GM12801 (cell line): Measurements from ENCODE around the gene NEDD4L.

ENCODE experiments used
- CTCF ChIP-seq: IDR thresholded peaks from one replicate; pipeline ENCODE4 v1.5.1; 2011; ENCODE audit warnings: control low read depth; ENCODE audit not compliant: insufficient read length; ENCODE audit errors: extremely low read depth

NEDD4L gene

DNA sequence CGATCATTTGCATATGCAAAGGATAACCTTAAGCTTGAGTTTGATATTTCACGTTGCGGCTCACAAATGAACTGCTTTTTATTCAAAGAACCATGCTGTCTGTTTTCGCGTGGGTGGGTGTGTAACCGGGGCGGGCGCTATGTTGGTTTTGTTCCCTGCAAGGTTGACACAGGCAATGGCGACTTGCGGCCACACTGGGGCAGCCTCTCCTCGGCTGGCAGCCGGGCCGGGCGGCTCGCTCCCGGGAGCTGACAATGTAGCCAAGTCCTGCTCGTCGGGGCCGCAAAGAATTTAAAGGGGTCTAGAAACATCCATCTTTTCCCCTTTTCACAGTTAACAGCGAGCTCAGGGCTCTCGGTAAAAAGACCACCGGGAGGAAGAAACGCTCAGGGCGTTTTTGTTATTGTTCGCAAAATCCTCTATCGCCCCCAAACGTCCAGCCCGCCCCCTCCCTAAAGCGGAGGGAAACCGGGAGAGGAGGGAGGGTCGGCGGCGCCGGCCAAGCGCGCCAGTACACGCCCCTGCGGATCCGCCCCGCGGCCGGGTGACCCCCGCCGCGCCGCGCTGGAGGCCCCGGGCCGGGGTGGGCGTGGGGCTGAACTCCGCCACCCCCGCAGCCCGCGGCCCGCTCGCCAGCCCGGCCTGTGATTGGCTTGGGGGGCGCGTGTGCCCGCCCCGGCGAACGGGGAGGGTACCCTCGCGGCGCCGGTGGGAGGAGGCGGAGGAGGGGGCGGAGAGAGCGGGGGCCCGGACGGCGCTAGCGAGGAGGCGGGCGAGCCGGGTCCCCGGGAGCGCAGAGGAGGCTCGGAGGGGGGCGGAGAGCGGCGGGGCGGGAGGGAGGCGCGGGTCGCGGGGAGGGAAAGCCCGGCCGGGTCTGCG is at the start of gene NEDD4L:
Gene NEDD4L, plus strand, starts transcription at position 736 of the 879 bp plus-strand sequence. CDS start 435 bp downstream, outside the sequence.
- no peak for TF ChIP-seq CTCF

DNA sequence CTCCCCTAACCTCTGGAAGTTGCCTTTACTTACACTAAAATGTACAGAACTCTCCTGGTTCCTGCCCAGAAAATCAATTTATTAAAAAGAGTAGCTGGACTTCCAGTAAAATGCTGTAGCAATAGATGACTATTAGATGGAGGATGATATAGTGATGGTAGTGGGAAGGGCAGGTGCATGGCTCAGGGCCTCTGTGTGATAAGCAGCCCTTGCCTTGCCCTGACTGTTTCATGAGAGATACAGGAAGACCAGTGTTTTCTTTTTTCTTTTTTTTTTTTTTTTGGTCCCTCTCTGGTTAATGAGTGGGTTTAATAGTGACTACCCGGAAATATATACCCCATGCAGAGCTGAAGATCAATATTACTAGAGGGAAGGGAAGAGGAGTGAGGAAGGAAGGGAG is 48.7 kb upstream of the NEDD4L start:
- TF ChIP-seq CTCF, result no peak

GRCh38 chr18:57997820-57998219 is 46.2 kb upstream of the NEDD4L start:
- no peak for TF ChIP-seq CTCF

GRCh38 chr18:57998461-57998860 is 45.6 kb upstream of the NEDD4L start:
- TF ChIP-seq CTCF, result no peak

GRCh38 chr18:58004317-58004716 is 39.7 kb upstream of the NEDD4L start:
- TF ChIP-seq CTCF, result no peak

DNA sequence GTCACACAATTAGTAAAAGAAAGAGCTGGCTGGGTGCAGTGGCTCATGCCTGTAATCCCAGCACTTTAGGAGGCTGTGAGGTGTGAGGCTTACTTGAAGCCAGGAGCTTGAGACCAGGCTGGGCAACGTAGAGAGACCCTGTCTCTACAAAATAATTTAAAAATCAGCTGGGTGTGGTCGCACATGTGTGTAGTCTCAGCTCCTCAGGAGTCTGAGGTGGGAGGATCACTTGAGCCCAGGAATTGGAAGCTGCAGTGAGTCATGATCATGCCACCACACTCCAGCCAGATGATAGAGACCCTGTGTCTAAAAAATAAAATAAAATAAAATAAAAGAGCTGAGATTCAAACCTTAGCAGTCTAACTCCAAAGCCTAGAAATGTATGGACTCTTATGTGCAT is 39.0 kb upstream of the NEDD4L start:
- no peak for TF ChIP-seq CTCF

- no peak for TF ChIP-seq CTCF
These were observed 38.0 kb upstream of the NEDD4L start for GRCh38 chr18:58005885-58006523.
